Activated CD4-positive, CD25-positive, alpha-beta regulatory T cell (primary cell): ENCODE results near the gene PTPRK.
"Not testable (repeated sequence)": the region's sequence is repeated elsewhere in the genome, so short reads cannot be mapped to it uniquely, and the experiment has no call there.

Experiments used
- DNase-seq, 4 experiments: peaks; one replicate each; lab custom pipeline; 2025; lab: John Stamatoyannopoulos, UW

Gene PTPRK

GRCh38 chr6:128487746-128488145 lies 32.7 kb downstream of the PTPRK start:
- no peak for DNase-seq

- DNase-seq: no peak
These were observed 33.3 kb downstream of the PTPRK start for GRCh38 chr6:128487055-128487454.

DNA sequence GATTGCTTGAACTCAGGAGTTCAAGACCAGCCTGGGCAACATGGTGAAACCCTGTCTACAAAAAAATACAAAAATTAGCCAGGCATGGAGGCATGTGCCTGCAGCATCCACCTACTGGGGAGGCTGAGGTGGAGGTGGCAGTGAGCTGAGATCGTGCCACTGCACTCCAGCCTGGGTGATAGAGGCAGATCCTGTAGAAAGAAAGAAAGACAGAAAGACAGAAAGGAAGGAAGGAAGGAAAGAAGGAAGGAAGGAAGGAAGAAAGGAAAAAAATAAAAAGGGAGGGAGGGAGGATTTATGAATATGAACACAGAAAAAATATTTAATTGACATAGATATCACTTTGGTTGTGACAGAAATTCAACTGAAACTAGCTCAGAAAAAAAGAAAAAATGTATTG lies 33.8 kb downstream of the PTPRK start:
- DNase-seq: not testable (repeated sequence)

DNA sequence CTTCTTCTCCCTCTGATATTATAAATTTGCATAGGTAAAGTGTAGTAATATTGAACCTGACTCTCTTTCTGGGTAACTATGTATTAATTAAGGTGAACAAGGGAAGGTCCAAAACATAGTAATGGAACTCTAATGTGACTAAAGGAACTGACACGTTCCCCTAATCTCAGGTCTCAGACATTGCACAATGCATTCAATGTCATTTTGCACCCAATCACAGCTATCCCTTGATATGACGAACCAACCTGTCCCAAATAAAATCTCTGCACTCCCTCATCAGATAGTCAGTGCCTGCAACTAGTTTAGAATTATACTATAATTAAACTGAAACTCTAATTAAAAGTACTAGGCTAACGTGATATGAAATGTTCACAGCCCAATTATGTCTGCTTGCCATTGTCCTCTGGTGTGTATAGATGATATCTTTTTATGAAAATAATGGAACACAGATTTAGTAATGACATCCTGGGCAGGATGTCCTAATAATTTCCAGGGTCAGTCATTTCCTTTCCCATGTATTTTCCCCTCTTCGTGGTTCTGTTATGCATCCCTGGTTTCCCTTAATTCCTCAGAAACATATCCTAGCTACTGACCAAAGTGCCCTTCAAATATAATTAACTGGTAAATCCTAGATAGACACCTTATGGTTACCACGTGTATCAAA lies 36.8 kb downstream of the PTPRK start:
- DNase-seq: no peak

DNA sequence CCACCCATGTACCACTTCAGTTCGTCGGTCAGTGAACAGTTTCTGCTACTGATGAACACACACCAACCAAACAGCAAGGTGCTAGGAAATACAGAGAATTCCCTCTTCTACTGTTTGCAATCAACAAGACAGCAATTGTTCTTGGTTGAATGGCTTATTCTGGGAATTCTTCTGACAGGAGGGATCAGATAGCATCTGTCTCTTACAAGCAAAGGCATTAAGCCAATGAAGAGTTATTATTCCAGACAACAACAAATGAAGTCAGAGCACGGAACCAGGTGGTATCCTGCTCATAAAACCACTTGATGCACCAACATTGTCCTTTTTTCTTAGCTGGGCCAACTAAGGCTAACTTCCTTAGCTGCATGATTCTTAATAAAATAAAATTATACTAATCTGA lies 37.8 kb downstream of the PTPRK start:
- no peak for DNase-seq

GRCh38 chr6:128479991-128480390 lies 40.4 kb downstream of the PTPRK start:
- no peak for DNase-seq

DNA sequence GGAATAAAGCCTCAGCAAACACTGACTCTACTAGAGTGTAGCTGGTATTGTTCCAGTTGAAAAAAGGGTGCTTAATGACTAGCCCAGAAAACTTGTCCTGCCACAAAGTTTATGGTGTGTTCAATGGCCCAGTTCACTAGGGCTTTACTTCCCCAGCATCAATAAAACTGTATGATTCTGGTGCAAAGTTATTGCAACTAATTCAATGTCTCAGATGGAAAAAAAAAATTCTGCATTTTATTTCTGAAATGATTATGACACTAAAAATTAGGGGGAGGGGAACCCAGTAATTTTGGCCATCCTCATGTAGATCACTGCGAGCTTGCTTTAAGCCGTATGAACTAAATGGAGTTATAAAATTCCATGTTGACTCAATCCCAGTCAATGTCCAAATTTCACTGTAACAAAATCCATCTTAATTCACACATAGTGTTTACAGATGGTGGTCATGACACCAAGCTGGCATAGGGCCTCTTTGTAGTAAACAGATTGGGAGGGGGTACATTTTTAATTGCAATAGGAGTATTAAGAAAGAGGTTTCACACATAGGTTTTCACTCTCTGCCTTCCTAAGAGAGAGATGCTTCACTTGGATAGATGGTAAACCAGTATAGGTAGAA lies 41.2 kb downstream of the PTPRK start:
- DNase-seq: no peak

DNA sequence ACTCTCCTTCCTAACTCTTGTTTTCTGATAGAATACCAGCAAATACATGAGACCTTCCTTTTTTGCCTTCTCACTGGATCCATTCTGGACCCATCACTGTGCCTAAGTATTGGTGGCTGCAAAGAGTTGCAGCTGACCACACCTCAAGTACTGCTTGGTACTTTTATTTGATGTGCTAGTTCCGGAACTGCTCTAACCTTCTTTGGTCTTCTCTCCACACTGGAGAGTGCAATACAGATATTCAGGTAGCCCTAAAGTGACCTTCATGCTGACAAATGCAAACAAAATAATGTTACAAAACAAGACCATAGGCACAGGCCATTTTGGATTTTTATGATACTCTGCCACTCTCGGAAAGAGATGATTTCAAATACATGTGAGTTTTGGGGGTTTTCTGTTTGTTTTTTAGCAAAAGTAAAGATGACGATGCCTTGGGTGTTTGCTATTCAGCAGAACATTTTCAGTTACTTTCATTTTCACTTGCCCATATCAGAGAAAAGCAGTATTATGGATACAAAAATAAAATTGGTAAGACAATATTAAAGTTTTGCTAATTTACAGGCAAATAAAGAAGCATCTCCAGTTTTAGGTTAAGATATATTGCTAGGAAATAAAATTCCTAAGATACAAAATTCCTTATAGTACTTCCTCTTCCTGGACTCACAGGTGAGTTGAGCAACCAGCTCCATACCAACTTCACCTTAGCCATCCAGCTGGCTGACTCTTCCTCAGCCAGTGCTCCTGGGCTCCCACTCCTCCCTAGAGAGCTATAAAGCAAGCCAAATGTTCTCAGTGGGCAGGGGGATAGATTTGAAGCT lies 42.0 kb downstream of the PTPRK start:
- DNase-seq: no peak

DNA sequence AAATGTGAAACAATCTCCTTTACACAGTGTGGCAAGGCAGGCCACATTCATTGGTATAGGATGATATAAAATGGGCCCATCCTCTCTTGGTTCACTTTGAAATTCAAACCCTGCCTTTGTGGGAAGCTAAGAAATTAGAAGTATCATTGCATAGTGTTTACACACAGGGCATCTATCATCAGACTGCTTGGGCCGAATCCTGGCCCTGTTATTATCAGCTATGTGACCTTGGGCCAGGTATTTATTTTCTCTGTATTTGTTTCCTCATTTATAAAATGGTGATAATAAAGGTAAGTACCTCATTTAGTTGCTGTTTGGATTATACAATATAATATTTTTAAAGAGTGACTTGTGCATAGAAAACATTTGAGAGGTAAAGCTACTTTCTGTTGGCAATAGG lies 45.5 kb downstream of the PTPRK start:
- no peak for DNase-seq

DNA sequence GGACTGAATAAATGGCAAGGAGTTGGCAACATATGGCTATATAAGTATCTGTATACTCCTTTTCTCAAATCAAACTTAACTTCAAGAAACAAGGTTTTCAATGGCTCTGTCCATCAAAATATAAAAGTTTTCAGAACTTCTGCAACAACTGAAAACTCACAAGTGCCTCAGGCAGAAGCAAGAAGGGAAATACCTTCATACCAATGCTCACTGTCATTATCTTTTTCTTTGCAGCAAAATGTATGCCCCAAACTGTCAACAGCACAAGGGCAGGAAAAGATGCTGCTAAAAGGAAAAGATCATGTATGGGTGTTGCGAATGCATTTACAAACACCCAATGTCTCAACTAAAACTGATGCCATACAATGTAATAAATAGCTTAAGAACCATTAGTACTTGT lies 45.9 kb downstream of the PTPRK start:
- no peak for DNase-seq

GRCh38 chr6:128471907-128472306 lies 48.5 kb downstream of the PTPRK start:
- DNase-seq: no peak

DNA sequence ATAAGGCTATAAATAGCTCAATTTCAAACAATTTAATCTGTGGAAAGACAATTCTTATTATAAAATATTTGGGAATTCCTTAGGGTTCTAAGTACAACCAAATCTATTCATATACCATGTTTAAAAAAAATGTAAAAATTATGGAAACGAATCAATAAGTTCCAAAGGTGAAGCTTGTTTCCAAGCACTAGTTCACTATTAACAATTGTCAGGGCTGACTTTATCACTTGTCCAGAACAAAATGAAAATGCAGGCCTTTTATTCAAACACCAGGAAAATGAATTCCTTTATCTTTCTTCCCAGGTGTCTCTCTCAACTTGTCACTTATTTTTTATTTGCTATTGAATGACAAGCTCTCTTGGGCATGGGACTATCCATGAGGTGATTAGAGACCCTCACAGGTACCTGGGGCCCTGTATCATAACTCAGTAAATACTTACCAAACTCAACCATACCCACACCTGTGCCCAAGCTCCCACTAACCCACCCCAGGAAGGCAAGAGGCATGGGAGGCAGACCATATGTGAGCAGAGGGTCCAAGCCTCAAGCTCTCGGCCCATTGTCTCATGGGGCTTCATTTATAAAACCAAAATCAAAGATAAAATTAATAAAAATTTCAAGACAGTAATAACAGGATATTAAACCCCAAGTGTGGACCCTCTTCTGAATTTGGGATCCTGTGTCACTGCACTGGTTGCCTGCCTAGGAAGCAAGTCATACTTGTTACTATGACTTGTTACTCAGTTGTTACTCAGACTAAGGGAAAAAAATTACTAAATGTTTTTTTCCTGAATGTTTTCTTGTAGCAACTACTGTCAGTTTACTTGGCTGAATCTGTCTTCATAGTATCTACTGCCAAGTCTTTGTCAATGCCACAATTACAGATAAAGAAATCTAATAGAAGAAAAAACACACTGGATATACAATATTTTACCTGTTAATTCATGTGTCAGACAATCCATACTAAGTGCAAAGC lies 54.7 kb downstream of the PTPRK start:
- no peak for DNase-seq

- DNase-seq: no peak
These were observed 55.6 kb downstream of the PTPRK start for GRCh38 chr6:128464790-128465189.

GRCh38 chr6:128463942-128464341 lies 56.5 kb downstream of the PTPRK start:
- no peak for DNase-seq

DNA sequence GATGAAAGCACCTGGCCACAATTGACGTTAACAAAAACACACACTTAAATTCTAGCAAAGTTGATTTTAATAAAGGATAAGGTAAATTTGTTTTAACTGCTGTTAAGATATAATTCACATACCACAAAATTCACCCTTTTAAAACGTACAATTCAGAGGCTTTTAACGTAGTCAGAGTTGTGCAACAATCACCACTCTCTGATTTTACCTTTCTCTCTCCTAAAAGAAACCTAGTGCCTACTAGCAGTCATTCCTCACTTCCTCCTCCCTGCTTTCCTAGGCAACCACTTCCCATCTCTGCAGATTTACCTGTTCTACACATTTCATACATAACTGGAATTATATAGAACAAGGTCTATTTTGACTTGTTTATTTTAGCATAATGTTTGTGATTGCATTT lies 58.9 kb downstream of the PTPRK start:
- no peak for DNase-seq

DNA sequence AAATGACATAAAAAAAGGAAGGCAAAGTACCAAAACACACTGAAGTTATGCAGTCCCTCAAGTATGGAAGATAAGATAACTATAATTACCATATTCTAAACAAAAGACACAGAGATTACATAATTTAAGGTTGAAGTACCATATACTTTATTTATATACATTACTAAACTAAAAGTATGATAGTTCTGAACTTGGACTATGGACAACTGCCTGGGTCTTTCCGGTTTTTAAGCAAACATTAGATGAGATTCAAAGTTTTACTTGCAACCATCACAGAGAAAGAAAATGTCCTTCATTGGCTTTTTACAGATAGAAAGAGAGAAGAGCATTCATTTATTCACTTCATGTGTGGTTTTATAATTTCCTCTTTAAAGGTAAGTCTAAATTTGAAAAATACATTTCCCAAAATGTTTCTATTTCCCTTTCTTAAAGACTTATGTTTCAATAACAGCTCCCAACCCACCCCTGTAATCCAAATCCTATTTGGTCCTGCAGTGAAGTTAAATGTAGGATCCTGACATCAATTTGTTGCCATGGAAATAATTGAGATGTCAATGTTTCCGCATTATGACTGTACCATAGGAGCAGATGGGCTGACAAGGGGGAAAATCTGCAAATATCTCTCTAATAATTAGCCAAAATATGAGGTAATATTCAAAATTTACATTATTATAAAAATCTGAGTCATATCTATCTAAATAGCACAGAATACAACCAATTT lies 63.7 kb downstream of the PTPRK start:
- DNase-seq: no peak

DNA sequence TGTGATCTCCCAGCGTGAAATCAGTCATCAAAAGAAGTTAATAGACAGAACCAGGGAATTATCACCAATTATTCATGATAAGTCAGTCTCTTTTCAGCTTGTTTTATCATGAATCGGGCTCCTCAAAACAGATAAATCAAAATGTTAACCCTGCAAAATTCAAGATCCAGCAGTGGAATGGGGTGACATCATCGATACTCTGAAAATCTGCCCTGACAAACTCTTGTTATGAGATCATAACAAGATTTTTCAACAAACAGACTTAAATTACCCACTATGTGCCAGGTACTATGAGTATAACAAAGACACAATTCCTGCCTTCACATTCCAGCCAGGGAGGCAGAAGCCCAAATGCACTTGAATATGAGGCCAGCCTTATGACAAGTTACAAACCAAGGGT lies 64.4 kb downstream of the PTPRK start:
- no peak for DNase-seq

DNA sequence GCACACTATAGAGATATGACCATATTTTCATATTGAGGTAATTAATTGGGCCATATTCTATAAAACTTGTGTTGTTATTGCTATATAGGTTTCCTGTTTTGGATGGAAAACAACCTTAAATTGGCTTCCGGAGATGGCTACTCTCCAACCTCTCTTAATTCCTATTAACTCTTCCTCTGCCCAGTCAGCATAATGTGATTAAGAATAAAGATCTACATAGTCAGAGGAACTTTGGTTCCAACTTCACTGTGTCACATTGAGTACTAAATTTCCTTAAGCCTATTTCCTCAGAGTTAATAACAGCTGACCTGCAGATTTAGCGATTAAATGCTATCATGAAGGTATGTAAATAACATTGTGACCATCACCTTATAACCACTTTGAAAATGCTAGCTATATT lies 67.7 kb downstream of the PTPRK start:
- no peak for DNase-seq

- no peak for DNase-seq
These were observed 73.9 kb downstream of the PTPRK start for GRCh38 chr6:128446497-128446896.

DNA sequence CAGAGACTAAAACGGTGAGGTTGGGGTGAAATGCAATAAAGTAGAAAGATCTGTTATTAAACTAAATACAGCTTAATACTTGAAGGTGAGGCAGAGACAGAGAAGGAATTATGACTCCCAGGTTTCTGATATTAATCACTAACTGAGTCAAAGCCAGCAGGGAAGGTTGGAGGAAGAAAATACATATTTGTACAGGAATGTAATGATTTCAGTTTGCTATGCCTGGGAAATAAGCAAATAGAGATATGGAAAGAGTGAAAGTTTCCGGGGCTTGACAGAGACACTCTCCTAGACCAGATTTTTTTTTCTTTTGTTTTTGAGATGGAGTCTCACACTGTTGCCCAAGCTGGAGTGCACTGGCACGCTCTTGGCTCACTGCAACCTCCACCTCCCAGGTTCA lies 76.8 kb downstream of the PTPRK start:
- DNase-seq: no peak

DNA sequence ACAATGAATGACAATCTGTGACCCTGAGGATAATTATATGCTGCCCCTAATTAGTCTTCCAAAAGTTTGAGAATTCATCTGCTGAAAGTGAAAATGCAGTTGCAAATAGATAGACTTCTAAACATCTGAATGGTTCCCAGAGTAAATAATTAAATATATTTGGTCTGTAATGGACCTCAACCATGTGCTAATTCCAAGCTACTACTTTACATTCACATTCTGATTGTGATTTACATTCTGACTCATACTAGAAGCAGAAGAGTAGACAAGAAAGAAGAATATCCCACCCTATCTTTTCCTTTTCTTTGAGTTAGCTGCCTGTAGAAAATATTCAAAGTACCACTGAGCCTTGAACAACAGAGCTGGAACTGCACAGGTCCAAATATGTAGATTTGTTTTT lies 80.8 kb downstream of the PTPRK start:
- DNase-seq: no peak
